GM21526 (cell line): ENCODE results near the gene PLD6.
"Not testable (repeated sequence)": the region's sequence is repeated elsewhere in the genome, so short reads cannot be mapped to it uniquely, and the experiment has no call there.

ENCODE experiments used
- ATAC-seq: cut with Tn5 transposase; IDR thresholded peaks from one replicate; pipeline ENCODE4 v1.9.1; 2021; ENCODE audit warnings: moderate library complexity; ENCODE audit not compliant: unreplicated experiment, low FRiP score

PLD6 gene

GRCh38 chr17:17206124-17206912, at the start of gene PLD6:
TSS of gene PLD6 (minus strand) at chr17:17206333. CDS start at chr17:17206286, 47 bp downstream.
- ATAC-seq, result peak; percentile 49

GRCh38 chr17:17255689-17256088, 49.6 kb upstream of the PLD6 start:
- not testable (repeated sequence) for ATAC-seq

- ATAC-seq, result no peak
Observed at GRCh38 chr17:17254036-17254435, 47.9 kb upstream of the PLD6 start.

GRCh38 chr17:17253406-17253805, 47.3 kb upstream of the PLD6 start:
- no peak for ATAC-seq

GRCh38 chr17:17252149-17252661, 46.1 kb upstream of the PLD6 start:
- ATAC-seq, result no peak

GRCh38 chr17:17246879-17247278, 40.7 kb upstream of the PLD6 start:
- no peak for ATAC-seq

GRCh38 chr17:17243163-17243562, 37.0 kb upstream of the PLD6 start:
- no peak for ATAC-seq

- no peak for ATAC-seq
Observed at GRCh38 chr17:17242246-17242645, 36.1 kb upstream of the PLD6 start.

- ATAC-seq, result no peak
Observed at GRCh38 chr17:17241656-17242055, 35.5 kb upstream of the PLD6 start.

GRCh38 chr17:17239832-17240231, 33.7 kb upstream of the PLD6 start:
- no peak for ATAC-seq

GRCh38 chr17:17237026-17237799, 31.1 kb upstream of the PLD6 start, which contains the start of gene FLCN:
TSS of gene FLCN (minus strand) at chr17:17237168. CDS start at chr17:17228137, 9,031 bp downstream.
- ATAC-seq, result peak; percentile 68

- ATAC-seq, result peak; percentile 6
Observed at GRCh38 chr17:17236295-17237025, 30.3 kb upstream of the PLD6 start.

GRCh38 chr17:17235212-17236174, 29.4 kb upstream of the PLD6 start:
- no peak for ATAC-seq

GRCh38 chr17:17232303-17232621, 26.1 kb upstream of the PLD6 start:
- no peak for ATAC-seq

- no peak for ATAC-seq
Observed at GRCh38 chr17:17231621-17232302, 25.6 kb upstream of the PLD6 start.

GRCh38 chr17:17229416-17230384, 23.6 kb upstream of the PLD6 start:
- ATAC-seq, result no peak

GRCh38 chr17:17228521-17229279, 22.6 kb upstream of the PLD6 start:
- no peak for ATAC-seq
